ENCODE measurements around the gene OR5P2. TPM values are rescaled to one million over a fixed set of nuclear protein-coding genes. Genes with fewer than 3 reads are reported as not detected.
"Not testable (repeated sequence)": the region's sequence is repeated elsewhere in the genome, so short reads cannot be mapped to it uniquely, and the experiment has no call there.

OR5P2 gene
- total RNA-seq, 1 donor from 2014 or later = 3.0 TPM

- H3K27ac Mint-ChIP-seq = no peak overlapping the region
- DNase-seq (ENCODE audit: low spot score in 2 of 2, unreplicated experiment in 2 of 2) = no peak
- no peaks in the 10 kb centered on the region for H3K36me3 Mint-ChIP-seq
- peaks cover 4% of the 10 kb centered on the region for H3K9me3 Mint-ChIP-seq
- H3K27me3 Mint-ChIP-seq (ENCODE audit: low read depth) = no peaks in the 10 kb centered on the region
- H3K4me1 Mint-ChIP-seq = peaks cover 3% of the 10 kb centered on the region
- TF ChIP-seq CTCF (IDR thresholded peaks at IDR 0.05; ENCODE audit: unreplicated experiment) = no peak
- H3K4me3 Mint-ChIP-seq = no peak overlapping the region
Measured at GRCh38 chr11:7775689-7776088, 21.1 kb downstream of the OR5P2 start.

DNA sequence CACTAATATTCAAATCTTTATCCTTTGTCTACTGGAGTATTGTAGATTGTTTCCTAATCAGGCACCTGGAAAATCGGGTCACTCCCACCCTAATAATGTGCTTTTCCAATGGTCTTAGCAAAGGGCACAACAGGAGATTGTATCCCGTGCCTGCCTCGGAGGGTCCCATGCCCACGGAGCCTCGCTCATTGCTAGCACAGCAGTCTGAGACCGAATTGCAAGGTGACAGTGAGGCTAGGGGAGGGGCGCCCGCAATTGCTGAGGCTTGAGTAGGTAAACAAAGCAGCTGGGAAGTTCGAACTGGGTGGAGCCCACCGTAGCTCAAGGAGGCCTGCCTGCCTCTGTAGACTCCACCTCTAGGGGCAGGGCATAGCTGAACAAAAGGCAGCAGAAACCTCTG lies 32.4 kb downstream of the OR5P2 start:
- not testable (repeated sequence) for H3K4me3 Mint-ChIP-seq; H3K27me3 Mint-ChIP-seq (ENCODE audit: low read depth); DNase-seq (ENCODE audit: low spot score in 2 of 2, unreplicated experiment in 2 of 2); H3K4me1 Mint-ChIP-seq; H3K27ac Mint-ChIP-seq
- Mint-ChIP-seq H3K36me3 (peaks cover 17% of the 10 kb centered on the region), H3K9me3 (peaks cover 43% of the 10 kb centered on the region)

GRCh38 chr11:7759010-7759409 lies 37.7 kb downstream of the OR5P2 start:
- Mint-ChIP-seq H3K27me3 (ENCODE audit: low read depth) (no peaks in the 10 kb centered on the region), H3K4me3 (no peak overlapping the region), H3K9me3 (peaks cover 26% of the 10 kb centered on the region), H3K27ac (no peak overlapping the region), H3K36me3 (peaks cover 6% of the 10 kb centered on the region), H3K4me1 (no peaks in the 10 kb centered on the region)
- no peak for TF ChIP-seq CTCF (IDR thresholded peaks at IDR 0.05; ENCODE audit: unreplicated experiment)
- no peak for DNase-seq (ENCODE audit: low spot score in 2 of 2, unreplicated experiment in 2 of 2)

GRCh38 chr11:7749456-7749855 lies 47.3 kb downstream of the OR5P2 start:
- Mint-ChIP-seq H3K9me3 (peaks cover 8% of the 10 kb centered on the region), H3K4me1 (peaks cover 5% of the 10 kb centered on the region), H3K36me3 (no peaks in the 10 kb centered on the region), H3K4me3 (no peak overlapping the region), H3K27me3 (ENCODE audit: low read depth) (no peaks in the 10 kb centered on the region), H3K27ac (no peak overlapping the region)
- no peak for TF ChIP-seq CTCF (IDR thresholded peaks at IDR 0.05; ENCODE audit: unreplicated experiment)
- no peak for DNase-seq (ENCODE audit: low spot score in 2 of 2, unreplicated experiment in 2 of 2)

Other genes starting within 250 kb of the OR5P2 start
- 63.6 to 74.4 TPM (median 67.0 TPM) in 3 replicates for gene CYB5R2, start 123.4 kb downstream of the OR5P2 start, total RNA-seq
- 8.5 to 9.7 TPM (median 9.6 TPM) in 3 replicates for gene OVCH2, start 90.5 kb downstream of the OR5P2 start, total RNA-seq
- 2.6 to 3.1 TPM (median 2.7 TPM) in 3 replicates for gene OR5P3, start 33.9 kb upstream of the OR5P2 start, total RNA-seq
- not detected in 3 replicates for gene OR10A6, start 134.3 kb upstream of the OR5P2 start, total RNA-seq
- not detected in 3 replicates for gene OR10A3, start 144.8 kb upstream of the OR5P2 start, total RNA-seq
- not detected in 3 replicates for gene NLRP10, start 168.5 kb upstream of the OR5P2 start, total RNA-seq
- 357 to 369 TPM (median 366 TPM) in 3 replicates for gene EIF3F, start 190.4 kb upstream of the OR5P2 start, total RNA-seq